ENCODE measurements around the gene FAM180B. TPM values are rescaled to one million over a fixed set of nuclear protein-coding genes. Genes with fewer than 3 reads are reported as not detected.

FAM180B gene
- total and polyA plus RNA-seq, 2 of the 8 experiments (the other 6 are each of a cell fraction or from before 2014, with no cell fraction given), result 0.09 TPM; not detected in 1

- Histone ChIP-seq H4K20me1 (replicated peaks in 1 of 2; ENCODE audit: control insufficient read depth in 1 of 2, insufficient read depth in 2 of 2, low read length in 2 of 2) (peaks cover 13 to 19% of the 10 kb centered on the region in 2 experiments), H2BK12ac (ENCODE audit: low read depth, low read length) (no peak overlapping the region)
- FAIRE-seq, result no peak
- no peak for TF ChIP-seq SIRT6 (IDR thresholded peaks at IDR 0.05; ENCODE audit: low read length)
Measured at GRCh38 chr11:47550288-47551047, 36.0 kb upstream of the FAM180B start.

More at GRCh38 chr11:47550288-47551047, 36.0 kb upstream of the FAM180B start:
- Histone ChIP-seq H4K5ac (ENCODE audit: insufficient read length, low read depth, low read length) (no peak overlapping the region), H3K9me3 (ENCODE audit: insufficient read depth in 2 of 2, low read depth in 1 of 2, low read length in 1 of 2) (no peaks in the 10 kb centered on the region), H3K27ac (ENCODE audit: low read depth, low read length) (no peak overlapping the region), H3K23ac (ENCODE audit: insufficient read length) (no peak overlapping the region), H2AFZ (ENCODE audit: low read length) (no peak overlapping the region), H2BK15ac (ENCODE audit: low read length) (no peak overlapping the region), H2BK5ac (ENCODE audit: low read depth, low read length) (no peak overlapping the region), H3K18ac (ENCODE audit: extremely low read depth, low read length) (no peak overlapping the region), H3K4me3 (ENCODE audit: extremely low read depth in 1 of 4, insufficient read depth in 2 of 4, low read depth in 3 of 4, low read length in 4 of 4) (peak overlapping the region in 1 of 4 experiments; percentile 83; a peak in 1 of 8 replicates), H3K79me2 (ENCODE audit: control insufficient read depth in 1 of 2, insufficient read depth in 2 of 2, low read length in 2 of 2) (peaks cover 49 to 71% of the 10 kb centered on the region in 2 experiments), H4K91ac (replicated peaks; ENCODE audit: insufficient read length, low read length) (no peak overlapping the region), H2AK5ac (ENCODE audit: low read depth, low read length) (no peak overlapping the region), H3K27me3 (replicated peaks in 1 of 4; ENCODE audit: control insufficient read depth in 3 of 4, extremely low read depth in 1 of 4, insufficient read depth in 3 of 4, low read length in 3 of 4) (no peaks in the 10 kb centered on the region), H3K23me2 (ENCODE audit: low read depth, low read length) (peaks cover 3% of the 10 kb centered on the region; the same call in 1 of the 2 replicates), H3K4ac (replicated peaks; ENCODE audit: insufficient read length, low read depth, low read length) (no peak overlapping the region), H3K14ac (ENCODE audit: insufficient read length) (no peak overlapping the region), H3K4me2 (ENCODE audit: insufficient read depth in 1 of 2, low read depth in 2 of 2, low read length in 2 of 2) (no peak overlapping the region; a peak in 1 of 4 replicates), H3K36me3 (ENCODE audit: control insufficient read depth in 2 of 4, insufficient read depth in 4 of 4, low read length in 3 of 4) (peaks cover 0 to 6% (median 0%) of the 10 kb centered on the region in 4 experiments; a peak in 1 of 8 replicates), H3K56ac (replicated peaks; ENCODE audit: insufficient read length, low read depth, low read length) (no peak overlapping the region), H3K9ac (replicated peaks in 1 of 4; ENCODE audit: extremely low read depth in 1 of 4, low read depth in 3 of 4, low read length in 3 of 4) (no peak overlapping the region), H2BK120ac (replicated peaks; ENCODE audit: low read depth, low read length) (no peak overlapping the region), H4K8ac (ENCODE audit: extremely low read depth, insufficient read depth, low read length) (no peak overlapping the region), H3K79me1 (ENCODE audit: low read depth, low read length) (no peaks in the 10 kb centered on the region), H2BK20ac (ENCODE audit: low read length) (no peak overlapping the region), H3K4me1 (replicated peaks in 1 of 4; ENCODE audit: control insufficient read depth in 3 of 4, insufficient read depth in 4 of 4, low read length in 3 of 4) (peaks cover 0 to 2% (median 0%) of the 10 kb centered on the region in 4 experiments; a peak in 1 of 7 replicates)
- ChIA-PET CTCF (ENCODE audit: partially characterized antibody) (interaction anchor here (1.5 to 2.3 kb wide), 4 partner anchors 10 to 67 kb away, joined by 3 to 25 read pairs (median 7); no protein-coding TSS in a partner anchor), POLR2A (ENCODE audit: partially characterized antibody) (interaction anchor here (1.2 to 5.0 kb wide), 8 partner anchors 11 to 50 kb away, joined by 3 to 65 read pairs (median 11); partner anchors contain the start of genes KBTBD4, NDUFS3 and PTPMT1)
- DNase-seq (ENCODE audit: low read depth in 1 of 2, low spot score in 2 of 2), result no peak
- 92% methylated on average over 10 of the region's 10 CpGs; no CpG with 5 or more reads in 1 of the 2 experiments for WGBS, 2 experiments (ENCODE audit: extremely low coverage in 1 of 2, insufficient coverage in 1 of 2, insufficient read length in 1 of 2, insufficient replicate concordance in 2 of 2, low coverage in 1 of 2, low lambda C conversion rate in 2 of 2, missing lambda C conversion rate in 1 of 2)
